HG02970 (cell line): ENCODE data around the gene BTF3.
"Not testable (repeated sequence)": the region's sequence is repeated elsewhere in the genome, so short reads cannot be mapped to it uniquely, and the experiment has no call there.

Experiments used
- ATAC-seq: cut with Tn5 transposase; IDR thresholded peaks from one replicate; pipeline ENCODE4 v1.9.1; 2021; ENCODE audit warnings: mild to moderate bottlenecking, moderate library complexity, moderate number of reproducible peaks; ENCODE audit not compliant: unreplicated experiment, low FRiP score

BTF3 gene

GRCh38 chr5:73484511-73484910 is 13.7 kb upstream of the BTF3 start:
- ATAC-seq, result no peak

- no peak for ATAC-seq
Observed at GRCh38 chr5:73485715-73486114, 12.5 kb upstream of the BTF3 start.

GRCh38 chr5:73486119-73486899 is 11.9 kb upstream of the BTF3 start:
- no peak for ATAC-seq

- not testable (repeated sequence) for ATAC-seq
Observed at GRCh38 chr5:73487257-73487656, 11.0 kb upstream of the BTF3 start.

GRCh38 chr5:73487815-73488214 is 10.4 kb upstream of the BTF3 start:
- no peak for ATAC-seq

- no peak for ATAC-seq
Observed at GRCh38 chr5:73488806-73489205, 9.4 kb upstream of the BTF3 start.

- no peak for ATAC-seq
Observed at GRCh38 chr5:73490088-73490487, 8.2 kb upstream of the BTF3 start.

GRCh38 chr5:73491155-73491554 is 7.1 kb upstream of the BTF3 start:
- no peak for ATAC-seq

- ATAC-seq, result no peak
Observed at GRCh38 chr5:73493421-73493820, 4.8 kb upstream of the BTF3 start.

- no peak for ATAC-seq
Observed at GRCh38 chr5:73494721-73495120, 3.5 kb upstream of the BTF3 start.

- no peak for ATAC-seq
Observed at GRCh38 chr5:73495772-73496335, 2.4 kb upstream of the BTF3 start.

GRCh38 chr5:73496984-73497457 is 1.2 kb upstream of the BTF3 start:
- ATAC-seq, result no peak

GRCh38 chr5:73497497-73498056 is 665 bp upstream of the BTF3 start:
- peak; percentile 5 for ATAC-seq

GRCh38 chr5:73499187-73499586 is 945 bp downstream of the BTF3 start:
- no peak for ATAC-seq

- no peak for ATAC-seq
Observed at GRCh38 chr5:73499756-73500155, 1.5 kb downstream of the BTF3 start.

- no peak for ATAC-seq
Observed at GRCh38 chr5:73501406-73501805, 3.2 kb downstream of the BTF3 start.

- no peak for ATAC-seq
Observed at GRCh38 chr5:73506459-73506955, 8.3 kb downstream of the BTF3 start.

GRCh38 chr5:73507062-73507461 is 8.8 kb downstream of the BTF3 start:
- no peak for ATAC-seq

- not testable (repeated sequence) for ATAC-seq
Observed at GRCh38 chr5:73508521-73508920, 10.3 kb downstream of the BTF3 start.

- no peak for ATAC-seq
Observed at GRCh38 chr5:73513996-73514395, 15.8 kb downstream of the BTF3 start.

- ATAC-seq, result no peak
Observed at GRCh38 chr5:73514418-73514817, 16.2 kb downstream of the BTF3 start.

GRCh38 chr5:73515232-73515631 is 17.0 kb downstream of the BTF3 start:
- ATAC-seq, result no peak
